Activated CD8-positive, alpha-beta memory T cell treated with anti-CD3 and anti-CD28 coated beads, Interleukin-2, amount 50 U/mL, for 1 hour (primary cell): ENCODE data around the gene RPL18.

Source experiments
- DNase-seq: peaks from one replicate; pipeline ENCODE4 v3.0.0-alpha.2; 2020; ENCODE audit errors: extremely low read depth

Gene RPL18

GRCh38 chr19:48630296-48631063 is 11.5 kb upstream of the RPL18 start:
- DNase-seq, result no peak

GRCh38 chr19:48629599-48630295 is 10.8 kb upstream of the RPL18 start:
- DNase-seq, result no peak

- DNase-seq, result no peak
Observed at GRCh38 chr19:48629297-48629598, 10.3 kb upstream of the RPL18 start.

- no peak for DNase-seq
Observed at GRCh38 chr19:48628486-48629296, 9.7 kb upstream of the RPL18 start.

GRCh38 chr19:48627865-48628314 is 8.9 kb upstream of the RPL18 start:
- no peak for DNase-seq

- DNase-seq, result no peak
Observed at GRCh38 chr19:48627201-48627864, 8.4 kb upstream of the RPL18 start.

- DNase-seq, result no peak
Observed at GRCh38 chr19:48625891-48626327, 6.9 kb upstream of the RPL18 start.

- DNase-seq, result no peak
Observed at GRCh38 chr19:48624791-48625723, 6.1 kb upstream of the RPL18 start.

GRCh38 chr19:48624067-48624594 is 5.2 kb upstream of the RPL18 start:
- DNase-seq, result peak; percentile 89

- DNase-seq, result no peak
Observed at GRCh38 chr19:48623556-48624066, 4.6 kb upstream of the RPL18 start.

- no peak for DNase-seq
Observed at GRCh38 chr19:48619692-48620585, 961 bp upstream of the RPL18 start.

- no peak for DNase-seq
Observed at GRCh38 chr19:48618278-48618915, 581 bp downstream of the RPL18 start.

GRCh38 chr19:48617146-48617937 is 1.6 kb downstream of the RPL18 start:
- DNase-seq, result no peak

GRCh38 chr19:48616491-48617056 is 2.4 kb downstream of the RPL18 start:
- DNase-seq, result no peak

- DNase-seq, result no peak
Observed at GRCh38 chr19:48616041-48616436, 2.9 kb downstream of the RPL18 start.

- no peak for DNase-seq
Observed at GRCh38 chr19:48615231-48616040, 3.5 kb downstream of the RPL18 start.
